ENCODE results near the gene TMEM174. TPM values are rescaled to one million over a fixed set of nuclear protein-coding genes. Genes with fewer than 3 reads are reported as not detected.

TMEM174 gene, protein sequence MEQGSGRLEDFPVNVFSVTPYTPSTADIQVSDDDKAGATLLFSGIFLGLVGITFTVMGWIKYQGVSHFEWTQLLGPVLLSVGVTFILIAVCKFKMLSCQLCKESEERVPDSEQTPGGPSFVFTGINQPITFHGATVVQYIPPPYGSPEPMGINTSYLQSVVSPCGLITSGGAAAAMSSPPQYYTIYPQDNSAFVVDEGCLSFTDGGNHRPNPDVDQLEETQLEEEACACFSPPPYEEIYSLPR
- total RNA-seq (2014; rRNA removed; shearing (Covaris generic); ENCODE audit: low replicate concordance), result not detected in 2 replicates

DNA sequence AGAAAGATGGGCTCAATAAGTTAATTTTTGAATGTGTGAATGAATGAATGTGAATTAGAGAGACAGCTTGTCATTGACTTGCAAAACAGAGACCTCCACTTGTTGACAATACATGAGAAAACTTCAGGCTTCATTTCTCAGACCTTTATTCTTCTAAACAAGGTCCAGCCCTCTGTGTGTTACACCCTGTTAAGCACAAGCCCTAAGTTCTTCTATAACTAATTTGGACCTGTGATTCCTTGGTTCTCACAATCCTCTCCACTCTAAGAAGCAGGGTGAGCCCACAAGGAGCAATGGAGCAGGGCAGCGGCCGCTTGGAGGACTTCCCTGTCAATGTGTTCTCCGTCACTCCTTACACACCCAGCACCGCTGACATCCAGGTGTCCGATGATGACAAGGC, at the start of gene TMEM174:
TSS of gene TMEM174 (plus strand) at position 243 of the 400 bp plus-strand sequence. CDS start at position 294, 51 bp downstream.
- H3K4me2 ChIP-seq (ENCODE audit: low read depth, low read length, poor library complexity, severe bottlenecking), result no peak within 1 kb of the TSS
- no peaks in the 10 kb centered on the region for H4K20me1 ChIP-seq (ENCODE audit: insufficient read depth, low read depth, low read length)
- no peaks in the 10 kb centered on the region for H3K79me2 ChIP-seq (ENCODE audit: low read length)
- no peak within 1 kb of the TSS for H3K27ac ChIP-seq (ENCODE audit: low read length)
- H3K4me1 ChIP-seq (ENCODE audit: low read length), result no peaks in the 10 kb centered on the region
- H3K36me3 ChIP-seq (ENCODE audit: insufficient read depth, low read length), result no peaks in the 10 kb centered on the region
- no peaks in the 10 kb centered on the region for H3K9me3 ChIP-seq (ENCODE audit: low read length)
- no peaks in the 10 kb centered on the region for H3K9me2 ChIP-seq (replicated peaks; ENCODE audit: insufficient read depth, low read length)
- no peaks in the 10 kb centered on the region for H3K27me3 ChIP-seq (ENCODE audit: low read length)
- H3K4me3 ChIP-seq (ENCODE audit: low read length), result no peak within 1 kb of the TSS
- no peak within 1 kb of the TSS for H3K9ac ChIP-seq (ENCODE audit: low read length)
- no peak for DNase-seq
- no peak within 1 kb of the TSS for H2AFZ ChIP-seq (ENCODE audit: low read length)

DNA sequence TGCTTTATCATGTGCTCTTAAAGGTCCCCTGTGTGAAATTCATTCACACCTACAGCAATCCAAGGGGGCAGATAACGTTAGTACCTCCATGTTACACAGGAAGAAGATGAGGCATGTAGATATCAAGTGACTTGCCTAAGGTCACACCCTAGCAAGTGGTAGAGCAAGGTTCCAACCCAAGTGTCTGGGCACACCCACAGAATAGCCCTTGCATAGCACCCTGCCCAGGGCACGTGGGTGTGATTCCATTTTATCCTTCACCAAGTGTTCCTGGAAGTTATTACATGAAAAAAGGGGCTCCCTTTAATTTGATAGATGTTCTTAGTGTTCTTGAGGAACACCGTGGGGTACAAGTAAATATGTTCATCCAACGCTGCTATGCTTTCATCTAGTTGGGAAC, 47.7 kb upstream of the TMEM174 start:
- Histone ChIP-seq H3K27me3 (ENCODE audit: low read length) (no peaks in the 10 kb centered on the region), H3K36me3 (ENCODE audit: insufficient read depth, low read length) (no peaks in the 10 kb centered on the region), H3K4me3 (ENCODE audit: low read length) (no peak overlapping the region), H3K4me2 (ENCODE audit: low read depth, low read length, poor library complexity, severe bottlenecking) (no peak overlapping the region), H3K27ac (ENCODE audit: low read length) (no peak overlapping the region), H4K20me1 (ENCODE audit: insufficient read depth, low read depth, low read length) (no peaks in the 10 kb centered on the region), H3K4me1 (ENCODE audit: low read length) (peaks cover 16% of the 10 kb centered on the region), H2AFZ (ENCODE audit: low read length) (no peak overlapping the region), H3K79me2 (ENCODE audit: low read length) (no peaks in the 10 kb centered on the region), H3K9ac (ENCODE audit: low read length) (no peak overlapping the region), H3K9me3 (ENCODE audit: low read length) (no peaks in the 10 kb centered on the region), H3K9me2 (replicated peaks; ENCODE audit: insufficient read depth, low read length) (no peaks in the 10 kb centered on the region)
- no peak for DNase-seq

DNA sequence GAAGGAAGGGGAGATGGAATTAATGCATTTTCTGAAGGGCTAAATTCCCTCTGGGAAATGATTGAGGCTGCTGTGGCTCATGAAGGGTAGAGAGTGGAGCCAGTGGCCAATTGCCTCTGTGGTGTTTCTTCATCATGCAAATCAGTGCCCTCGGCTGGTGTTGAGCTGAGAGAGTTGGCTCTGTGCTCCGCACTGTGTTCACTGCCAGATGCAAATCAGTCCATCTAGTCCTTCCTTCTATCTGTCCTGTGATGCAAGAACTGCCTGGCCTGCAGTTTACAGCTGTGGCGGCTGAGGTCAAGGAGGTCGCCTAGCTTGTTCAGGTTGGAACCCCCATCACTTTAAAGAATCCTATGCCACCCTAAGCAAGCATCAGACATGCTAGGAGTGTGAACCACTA, 46.6 kb upstream of the TMEM174 start:
- H3K36me3 ChIP-seq (ENCODE audit: insufficient read depth, low read length), result no peaks in the 10 kb centered on the region
- H3K27ac ChIP-seq (ENCODE audit: low read length), result no peak overlapping the region
- H3K4me1 ChIP-seq (ENCODE audit: low read length), result peaks cover 16% of the 10 kb centered on the region
- peak overlapping the region; percentile 32 for H3K4me2 ChIP-seq (ENCODE audit: low read depth, low read length, poor library complexity, severe bottlenecking)
- peak; percentile 68 for DNase-seq
- no peaks in the 10 kb centered on the region for H3K9me3 ChIP-seq (ENCODE audit: low read length)
- no peaks in the 10 kb centered on the region for H4K20me1 ChIP-seq (ENCODE audit: insufficient read depth, low read depth, low read length)
- no peak overlapping the region; the same call in 1 of the 2 replicates for H3K9ac ChIP-seq (ENCODE audit: low read length)
- no peaks in the 10 kb centered on the region for H3K79me2 ChIP-seq (ENCODE audit: low read length)
- H3K9me2 ChIP-seq (replicated peaks; ENCODE audit: insufficient read depth, low read length), result no peaks in the 10 kb centered on the region
- 0 out of 2 replicates have a peak overlapping the region, but pooled peaks have one; percentile 39 for H2AFZ ChIP-seq (ENCODE audit: low read length)
- H3K27me3 ChIP-seq (ENCODE audit: low read length), result no peaks in the 10 kb centered on the region
- 0 out of 2 replicates have a peak overlapping the region, but pooled peaks have one; percentile 7 for H3K4me3 ChIP-seq (ENCODE audit: low read length)

DNA sequence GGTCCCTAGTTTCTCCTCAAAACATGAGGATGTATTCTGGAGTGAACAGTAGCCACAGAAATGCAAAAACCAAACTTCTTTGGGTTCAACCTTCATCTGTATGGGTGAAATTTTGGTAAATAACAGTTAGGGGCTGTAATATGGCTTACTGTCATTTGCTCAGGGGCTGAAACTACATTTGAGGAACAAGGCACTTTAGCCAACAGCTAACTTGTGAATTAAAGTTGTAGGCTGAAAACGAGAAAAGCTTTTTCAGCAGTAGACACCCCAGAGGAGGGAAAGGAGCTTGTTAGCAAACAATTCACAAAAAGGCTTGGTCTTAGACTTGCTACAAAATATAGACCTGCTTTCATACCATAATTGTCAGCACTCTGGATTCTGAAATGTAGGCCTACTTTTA, 46.0 kb upstream of the TMEM174 start:
- no peak overlapping the region for H2AFZ ChIP-seq (ENCODE audit: low read length)
- H3K27me3 ChIP-seq (ENCODE audit: low read length), result no peaks in the 10 kb centered on the region
- no peaks in the 10 kb centered on the region for H3K9me2 ChIP-seq (replicated peaks; ENCODE audit: insufficient read depth, low read length)
- H3K9ac ChIP-seq (ENCODE audit: low read length), result no peak overlapping the region
- H3K27ac ChIP-seq (ENCODE audit: low read length), result no peak overlapping the region
- no peak overlapping the region for H3K4me3 ChIP-seq (ENCODE audit: low read length)
- no peak for DNase-seq
- H4K20me1 ChIP-seq (ENCODE audit: insufficient read depth, low read depth, low read length), result no peaks in the 10 kb centered on the region
- H3K36me3 ChIP-seq (ENCODE audit: insufficient read depth, low read length), result no peaks in the 10 kb centered on the region
- H3K9me3 ChIP-seq (ENCODE audit: low read length), result no peaks in the 10 kb centered on the region
- H3K79me2 ChIP-seq (ENCODE audit: low read length), result no peaks in the 10 kb centered on the region
- peak overlapping the region; percentile 32 for H3K4me2 ChIP-seq (ENCODE audit: low read depth, low read length, poor library complexity, severe bottlenecking)
- H3K4me1 ChIP-seq (ENCODE audit: low read length), result peaks cover 16% of the 10 kb centered on the region

DNA sequence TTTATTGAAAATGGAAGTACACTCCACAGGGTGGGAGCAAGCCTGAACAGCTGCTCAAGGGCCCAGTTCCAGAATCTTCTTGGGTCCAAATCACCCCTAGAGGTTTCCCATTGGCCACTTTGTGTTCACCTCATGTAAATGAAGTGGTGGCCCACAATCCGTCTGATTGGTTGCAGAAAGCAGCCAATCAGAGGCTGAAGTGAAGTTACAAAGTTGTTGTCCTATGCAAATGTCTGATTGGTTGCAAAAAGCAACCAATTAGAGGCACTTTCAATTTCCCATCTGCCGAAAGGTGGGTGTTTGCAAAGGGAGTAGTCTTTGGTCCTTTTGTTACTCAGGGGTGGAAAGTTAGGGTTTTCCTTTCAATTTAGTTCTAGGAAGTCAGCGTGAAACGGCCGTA, 43.9 kb upstream of the TMEM174 start:
- no peaks in the 10 kb centered on the region for H3K79me2 ChIP-seq (ENCODE audit: low read length)
- no peak overlapping the region for H3K4me2 ChIP-seq (ENCODE audit: low read depth, low read length, poor library complexity, severe bottlenecking)
- H3K27me3 ChIP-seq (ENCODE audit: low read length), result no peaks in the 10 kb centered on the region
- no peak overlapping the region for H3K27ac ChIP-seq (ENCODE audit: low read length)
- peaks cover 16% of the 10 kb centered on the region for H3K4me1 ChIP-seq (ENCODE audit: low read length)
- no peaks in the 10 kb centered on the region for H3K9me3 ChIP-seq (ENCODE audit: low read length)
- H4K20me1 ChIP-seq (ENCODE audit: insufficient read depth, low read depth, low read length), result no peaks in the 10 kb centered on the region
- DNase-seq, result no peak
- no peak overlapping the region for H3K9ac ChIP-seq (ENCODE audit: low read length)
- H3K4me3 ChIP-seq (ENCODE audit: low read length), result no peak overlapping the region
- no peak overlapping the region for H2AFZ ChIP-seq (ENCODE audit: low read length)
- H3K9me2 ChIP-seq (replicated peaks; ENCODE audit: insufficient read depth, low read length), result no peaks in the 10 kb centered on the region
- H3K36me3 ChIP-seq (ENCODE audit: insufficient read depth, low read length), result no peaks in the 10 kb centered on the region

DNA sequence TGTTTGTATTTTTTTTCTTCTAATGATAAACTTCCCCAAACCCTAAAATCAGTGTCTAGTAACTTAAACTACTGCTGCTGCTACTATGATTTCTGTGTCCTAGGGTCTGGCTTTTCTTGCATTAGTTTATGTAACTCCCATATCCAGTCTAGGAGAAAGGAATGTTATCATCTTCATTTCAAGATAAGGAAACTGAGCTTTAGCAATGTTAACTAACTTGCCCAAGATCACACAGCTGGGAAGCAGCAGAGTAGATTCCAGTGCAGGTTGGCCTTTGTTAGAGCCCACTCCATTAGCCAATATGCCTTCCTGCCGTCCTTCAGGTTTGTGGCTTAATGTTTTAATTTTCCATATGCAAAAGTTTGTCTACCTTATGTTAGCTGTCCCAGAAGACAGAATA, 42.2 kb upstream of the TMEM174 start:
- H3K4me2 ChIP-seq (ENCODE audit: low read depth, low read length, poor library complexity, severe bottlenecking), result no peak overlapping the region
- no peak overlapping the region for H3K27ac ChIP-seq (ENCODE audit: low read length)
- peaks cover 13% of the 10 kb centered on the region for H3K4me1 ChIP-seq (ENCODE audit: low read length)
- H3K79me2 ChIP-seq (ENCODE audit: low read length), result no peaks in the 10 kb centered on the region
- H3K9ac ChIP-seq (ENCODE audit: low read length), result no peak overlapping the region
- H3K4me3 ChIP-seq (ENCODE audit: low read length), result no peak overlapping the region
- H2AFZ ChIP-seq (ENCODE audit: low read length), result no peak overlapping the region
- H3K27me3 ChIP-seq (ENCODE audit: low read length), result no peaks in the 10 kb centered on the region
- H3K9me2 ChIP-seq (replicated peaks; ENCODE audit: insufficient read depth, low read length), result no peaks in the 10 kb centered on the region
- no peak for DNase-seq
- H3K36me3 ChIP-seq (ENCODE audit: insufficient read depth, low read length), result no peaks in the 10 kb centered on the region
- H3K9me3 ChIP-seq (ENCODE audit: low read length), result no peaks in the 10 kb centered on the region
- no peaks in the 10 kb centered on the region for H4K20me1 ChIP-seq (ENCODE audit: insufficient read depth, low read depth, low read length)

DNA sequence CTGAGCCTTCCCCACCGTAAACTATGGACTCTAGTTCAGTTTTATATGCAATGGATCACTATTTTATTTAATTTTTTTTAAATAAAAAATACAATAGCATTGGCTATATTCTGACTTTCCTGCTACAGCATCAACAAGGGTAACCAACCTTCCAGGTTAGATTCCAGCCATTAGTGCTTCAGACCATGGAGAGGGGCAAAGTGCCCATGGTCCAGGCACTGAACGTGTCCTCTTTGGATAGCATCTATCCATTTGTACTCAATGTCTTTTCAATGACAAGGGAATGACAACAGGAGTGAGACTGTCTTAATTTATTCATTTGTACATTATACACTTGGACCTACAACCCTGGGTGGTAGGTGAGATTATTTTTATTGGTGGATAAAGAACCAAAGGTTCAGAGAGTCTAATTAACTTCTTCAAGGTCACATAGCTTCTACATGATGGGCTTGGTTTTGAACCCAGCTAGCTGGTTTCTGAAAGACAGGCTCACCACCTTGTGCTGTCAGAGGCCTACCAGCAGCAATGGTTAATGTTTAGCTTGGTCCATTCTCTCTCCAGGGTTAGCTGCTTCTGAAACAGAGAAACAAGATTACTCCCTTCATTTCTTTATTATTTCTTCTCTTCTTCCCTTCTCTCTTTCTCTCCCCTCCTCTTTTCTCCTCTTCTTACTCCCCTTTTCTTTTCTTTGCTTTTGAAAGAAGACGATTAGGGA, 41.1 kb upstream of the TMEM174 start:
- H4K20me1 ChIP-seq (ENCODE audit: insufficient read depth, low read depth, low read length), result no peaks in the 10 kb centered on the region
- H3K9me3 ChIP-seq (ENCODE audit: low read length), result no peaks in the 10 kb centered on the region
- no peak overlapping the region for H3K4me2 ChIP-seq (ENCODE audit: low read depth, low read length, poor library complexity, severe bottlenecking)
- no peak for DNase-seq
- H3K4me3 ChIP-seq (ENCODE audit: low read length), result no peak overlapping the region
- no peaks in the 10 kb centered on the region for H3K36me3 ChIP-seq (ENCODE audit: insufficient read depth, low read length)
- H3K9me2 ChIP-seq (replicated peaks; ENCODE audit: insufficient read depth, low read length), result no peaks in the 10 kb centered on the region
- H3K27ac ChIP-seq (ENCODE audit: low read length), result no peak overlapping the region
- no peak overlapping the region for H3K9ac ChIP-seq (ENCODE audit: low read length)
- H3K79me2 ChIP-seq (ENCODE audit: low read length), result no peaks in the 10 kb centered on the region
- no peak overlapping the region for H2AFZ ChIP-seq (ENCODE audit: low read length)
- H3K4me1 ChIP-seq (ENCODE audit: low read length), result peaks cover 2% of the 10 kb centered on the region
- no peaks in the 10 kb centered on the region for H3K27me3 ChIP-seq (ENCODE audit: low read length)

DNA sequence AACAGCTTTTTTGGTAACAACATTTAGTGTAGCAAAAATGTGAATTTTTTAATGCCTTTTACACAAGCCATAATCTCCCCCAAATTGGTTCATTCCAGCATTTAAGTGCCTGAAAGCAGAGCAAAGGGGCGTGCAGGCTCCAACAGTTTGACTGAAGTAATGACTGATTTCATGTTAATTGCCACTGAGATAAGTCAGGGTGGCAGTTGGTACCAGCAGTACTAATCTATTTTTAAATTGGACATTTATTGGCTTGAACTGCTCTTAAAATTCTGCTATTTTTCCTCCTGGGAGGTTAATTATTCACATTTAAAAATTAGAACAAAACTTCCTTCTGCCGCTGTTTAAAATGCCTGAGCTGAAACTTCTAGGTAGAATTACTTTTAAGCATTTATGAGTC, 40.2 kb upstream of the TMEM174 start:
- H3K79me2 ChIP-seq (ENCODE audit: low read length), result no peaks in the 10 kb centered on the region
- H3K4me1 ChIP-seq (ENCODE audit: low read length), result no peaks in the 10 kb centered on the region
- H3K9me2 ChIP-seq (replicated peaks; ENCODE audit: insufficient read depth, low read length), result no peaks in the 10 kb centered on the region
- no peak overlapping the region for H3K9ac ChIP-seq (ENCODE audit: low read length)
- no peaks in the 10 kb centered on the region for H3K36me3 ChIP-seq (ENCODE audit: insufficient read depth, low read length)
- no peak overlapping the region for H2AFZ ChIP-seq (ENCODE audit: low read length)
- H4K20me1 ChIP-seq (ENCODE audit: insufficient read depth, low read depth, low read length), result no peaks in the 10 kb centered on the region
- H3K4me3 ChIP-seq (ENCODE audit: low read length), result no peak overlapping the region
- H3K4me2 ChIP-seq (ENCODE audit: low read depth, low read length, poor library complexity, severe bottlenecking), result no peak overlapping the region
- H3K27ac ChIP-seq (ENCODE audit: low read length), result no peak overlapping the region
- DNase-seq, result no peak
- no peaks in the 10 kb centered on the region for H3K27me3 ChIP-seq (ENCODE audit: low read length)
- H3K9me3 ChIP-seq (ENCODE audit: low read length), result no peaks in the 10 kb centered on the region
